Medulla oblongata (tissue), 1 donor: Measurements from ENCODE around the gene CIDEB.
A peak's percentile ranks its signal among the peaks of the same experiment; 100 is the strongest.

Source experiments
- DNase-seq: peaks from one replicate; pipeline ENCODE4 v3.0.0-alpha.2; 2015; ENCODE audit errors: extremely low spot score

CIDEB gene

GRCh38 chr14:24291446-24292117 is 16.2 kb downstream of the CIDEB start:
- no peak for DNase-seq

DNA sequence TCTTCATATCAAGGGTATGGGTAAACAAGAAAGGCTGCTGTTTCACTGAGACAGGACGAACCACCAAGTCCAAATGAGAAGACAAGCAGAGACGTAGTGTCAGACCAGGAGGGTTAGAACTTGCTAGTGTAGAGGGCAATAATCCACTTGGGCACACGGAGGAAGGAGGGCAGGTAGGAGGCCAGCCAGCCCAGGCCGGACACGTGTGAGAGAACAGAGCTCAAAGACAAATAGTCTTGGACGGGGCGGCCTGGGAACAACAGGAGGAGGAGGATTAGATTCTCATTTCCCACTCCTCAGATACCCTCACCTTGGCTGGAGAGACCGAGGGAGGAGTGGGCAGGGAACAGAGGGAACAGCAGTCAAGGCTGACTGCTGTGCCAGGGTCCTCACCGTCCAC is 17.0 kb downstream of the CIDEB start:
- DNase-seq: no peak

GRCh38 chr14:24289649-24290280 is 18.0 kb downstream of the CIDEB start:
- DNase-seq: no peak

- DNase-seq: no peak
Measured at GRCh38 chr14:24286996-24287395, 20.8 kb downstream of the CIDEB start.

- DNase-seq: no peak
Measured at GRCh38 chr14:24285351-24285750, 22.4 kb downstream of the CIDEB start.

DNA sequence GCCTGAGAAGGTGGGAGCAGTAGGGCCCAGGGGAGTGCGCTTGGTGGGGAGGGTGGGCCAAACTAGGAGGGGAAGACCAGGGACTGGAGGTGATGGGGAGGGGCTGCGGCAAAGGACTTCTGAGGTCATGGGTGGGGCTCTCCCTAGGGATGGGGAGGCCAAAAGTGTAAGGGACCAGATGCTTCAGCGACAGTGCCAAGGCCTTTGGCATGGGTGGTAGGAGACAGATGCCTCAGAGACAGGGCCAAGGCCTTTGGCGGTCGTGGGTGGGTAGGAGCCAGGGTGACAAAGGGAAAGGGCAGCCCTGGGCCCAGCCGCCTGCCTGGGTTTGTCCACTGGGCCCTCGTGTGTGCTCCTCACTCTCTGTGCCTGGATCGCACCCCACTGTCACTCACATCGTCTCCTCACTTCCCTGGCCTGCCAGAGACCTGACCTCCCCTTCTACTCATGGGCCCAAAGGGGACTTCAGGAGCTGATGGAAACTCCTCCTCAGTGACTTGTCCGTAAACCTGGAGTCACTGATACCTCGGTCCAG is 23.2 kb downstream of the CIDEB start:
- no peak for DNase-seq

GRCh38 chr14:24283796-24284460 is 23.8 kb downstream of the CIDEB start:
- no peak for DNase-seq

- DNase-seq: no peak
Measured at GRCh38 chr14:24282736-24283135, 25.0 kb downstream of the CIDEB start.

DNA sequence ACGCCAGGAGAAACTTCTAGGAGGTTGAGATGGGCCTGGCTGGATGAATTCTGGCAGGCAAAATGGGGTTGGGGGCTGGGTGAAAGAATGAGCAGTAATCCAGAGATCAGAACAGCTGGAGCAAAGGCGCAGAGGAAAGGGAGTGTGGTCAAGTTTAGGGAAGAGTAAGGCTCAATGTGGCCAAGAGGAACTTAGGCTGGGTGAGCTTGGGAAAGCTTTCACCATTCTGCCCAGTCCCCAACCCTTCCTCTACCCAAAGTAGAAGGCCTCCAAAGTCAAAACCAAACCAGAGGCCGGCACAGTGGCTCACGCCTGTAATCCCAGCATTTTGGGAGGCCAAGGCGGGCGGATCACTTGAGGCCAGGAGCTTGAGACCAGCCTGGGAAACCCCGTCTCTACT is 26.1 kb downstream of the CIDEB start:
- no peak for DNase-seq

DNA sequence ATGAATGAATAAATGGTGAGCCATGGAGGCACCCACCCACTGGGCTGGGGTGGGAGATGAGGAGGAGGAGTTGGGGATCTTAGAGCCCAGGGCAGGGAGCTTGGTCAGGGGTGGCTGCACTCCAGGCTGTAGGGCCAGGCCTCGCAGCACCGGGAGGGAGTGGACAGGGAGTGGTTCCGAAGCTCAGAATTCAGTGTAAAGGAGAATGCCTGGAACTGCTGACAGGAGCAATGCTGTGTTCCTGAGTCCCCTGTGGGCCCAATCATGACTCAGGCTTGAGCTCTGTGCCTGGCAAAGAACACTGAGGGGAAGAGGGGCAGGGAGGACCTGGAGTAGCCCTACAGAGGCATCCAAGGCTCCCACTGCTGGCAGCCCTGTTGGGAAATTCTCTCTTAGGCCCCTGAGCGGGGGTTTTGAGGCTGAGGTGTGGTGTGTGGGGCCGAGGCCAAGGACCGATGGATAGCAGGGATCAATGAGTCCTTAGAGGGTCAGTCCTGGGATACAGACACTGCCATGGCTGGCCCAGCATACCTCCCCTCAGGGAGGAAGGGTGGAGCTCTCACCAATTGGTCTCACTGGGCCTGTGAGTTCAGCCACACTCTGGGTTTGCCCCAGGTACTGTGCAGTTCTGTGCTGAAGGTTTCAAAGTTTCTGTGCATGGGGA is 26.8 kb downstream of the CIDEB start:
- DNase-seq: no peak

DNA sequence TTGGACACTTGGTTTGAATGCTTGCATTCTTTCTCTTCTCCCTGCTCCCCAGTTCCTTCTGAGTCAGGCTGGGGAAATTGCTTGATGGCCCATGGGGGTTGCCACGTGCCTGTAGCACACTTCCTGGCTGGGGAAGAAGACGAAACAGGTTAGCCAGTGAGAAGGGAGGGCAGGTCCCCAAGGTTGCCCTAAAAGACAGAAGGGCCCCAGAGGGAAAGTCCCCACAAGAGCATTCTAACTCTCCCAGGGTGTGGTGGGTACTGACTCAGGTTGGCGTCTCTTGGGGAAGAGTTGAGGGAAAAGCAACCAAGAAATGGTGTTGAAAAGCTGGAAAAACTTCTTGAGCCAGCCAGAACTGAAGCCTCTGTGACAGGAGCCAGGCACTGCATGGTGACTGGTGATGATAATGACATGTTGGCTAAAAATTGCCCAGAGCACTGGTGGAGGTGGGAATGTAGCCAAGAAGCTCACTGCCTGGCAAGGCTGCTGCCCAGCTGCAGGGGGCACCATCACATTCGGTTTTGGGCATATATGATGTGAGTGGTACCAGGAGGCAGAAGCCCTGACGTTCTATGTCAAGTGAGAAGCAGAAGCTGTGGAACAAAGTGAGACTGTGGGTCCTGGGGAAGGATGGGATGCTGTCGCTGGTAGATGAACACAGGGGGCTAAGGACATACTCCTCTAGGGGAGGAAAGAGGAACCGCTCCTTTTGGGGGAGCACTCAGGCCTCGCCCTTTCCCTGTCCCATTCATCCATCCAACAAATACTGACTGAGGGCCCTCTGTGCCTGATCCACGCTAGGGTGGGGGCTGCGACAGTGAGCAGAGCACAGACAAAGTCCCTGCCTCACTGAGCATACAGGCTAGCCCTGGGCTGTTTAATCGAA is 28.2 kb downstream of the CIDEB start:
- peak; percentile 67 for DNase-seq

- DNase-seq: no peak
Measured at GRCh38 chr14:24278424-24278823, 29.4 kb downstream of the CIDEB start.

DNA sequence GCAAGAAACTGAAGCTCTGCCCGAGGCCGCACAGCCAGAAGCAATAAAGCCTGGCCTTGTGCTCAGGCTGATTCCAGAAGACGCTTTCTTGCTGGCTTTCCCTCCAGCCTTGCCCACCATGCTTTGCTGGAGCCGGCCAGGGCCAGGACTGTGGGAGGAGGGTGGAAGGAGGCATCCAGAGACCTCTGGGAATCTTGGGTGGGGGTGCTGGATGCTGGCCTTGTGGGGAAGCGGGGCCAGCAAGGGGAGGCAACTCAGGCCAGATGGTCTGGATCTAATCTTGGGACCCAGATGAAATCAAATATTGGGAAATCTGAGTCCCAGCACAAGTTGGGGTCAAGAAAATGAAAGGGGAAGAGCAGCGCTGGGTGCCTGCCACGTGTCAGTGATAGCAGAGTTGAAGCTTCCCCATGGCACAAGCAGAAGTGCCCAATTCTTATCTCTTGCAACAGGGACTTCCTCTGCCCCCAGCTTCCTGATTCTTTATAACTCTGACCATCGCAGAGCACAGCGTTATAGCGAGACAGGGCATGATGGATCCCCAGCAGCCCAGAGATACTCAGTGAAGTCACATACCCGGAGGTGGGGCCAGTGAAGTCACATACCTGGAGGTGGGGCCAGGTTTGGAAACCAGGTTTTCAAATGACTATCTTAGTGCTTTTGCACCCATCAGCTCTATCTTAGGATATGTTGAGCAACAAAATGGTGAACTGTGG is 30.0 kb downstream of the CIDEB start:
- peak; percentile 67 for DNase-seq

DNA sequence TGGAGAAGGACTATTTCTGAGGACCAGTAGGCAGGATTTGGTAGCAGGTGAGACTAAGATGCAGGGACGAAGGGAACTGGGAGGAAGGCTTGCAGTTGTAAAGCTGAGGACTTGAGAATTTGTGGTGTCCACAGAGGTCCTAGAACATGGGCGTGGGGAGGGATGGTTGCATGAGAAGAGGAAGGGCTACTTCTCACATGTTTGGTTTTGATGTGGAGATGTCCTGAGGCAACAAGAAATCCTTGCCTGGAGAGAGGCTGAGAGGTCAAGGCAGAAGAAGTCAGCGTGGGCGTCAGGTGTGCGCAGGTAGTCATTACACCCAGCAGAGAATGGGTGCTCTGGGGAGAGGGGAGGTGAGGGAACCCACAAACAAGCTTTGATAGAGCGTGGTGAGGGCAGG is 30.7 kb downstream of the CIDEB start:
- no peak for DNase-seq

DNA sequence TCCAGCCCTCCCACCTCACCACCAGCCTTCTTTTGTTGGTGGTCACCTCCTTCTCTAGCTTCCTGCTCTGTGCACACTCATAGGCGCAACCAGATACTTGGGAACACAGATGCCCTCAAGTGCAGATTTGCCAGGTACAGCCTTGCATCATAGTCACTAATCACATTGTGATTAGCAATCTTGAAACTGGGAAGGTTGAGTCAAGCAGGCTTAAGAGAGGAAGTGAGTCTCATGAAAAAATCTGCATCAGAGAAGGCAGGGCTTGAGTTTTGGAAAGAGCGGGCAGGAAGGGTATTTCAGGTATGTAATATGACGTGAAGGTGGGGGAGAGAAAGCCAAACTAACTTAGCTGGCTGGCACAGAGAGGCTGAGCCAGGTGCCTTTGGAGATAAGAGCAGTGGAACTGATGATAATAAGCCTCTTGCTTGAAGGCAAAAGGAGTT is 33.7 kb downstream of the CIDEB start:
- peak; percentile 86 for DNase-seq

DNA sequence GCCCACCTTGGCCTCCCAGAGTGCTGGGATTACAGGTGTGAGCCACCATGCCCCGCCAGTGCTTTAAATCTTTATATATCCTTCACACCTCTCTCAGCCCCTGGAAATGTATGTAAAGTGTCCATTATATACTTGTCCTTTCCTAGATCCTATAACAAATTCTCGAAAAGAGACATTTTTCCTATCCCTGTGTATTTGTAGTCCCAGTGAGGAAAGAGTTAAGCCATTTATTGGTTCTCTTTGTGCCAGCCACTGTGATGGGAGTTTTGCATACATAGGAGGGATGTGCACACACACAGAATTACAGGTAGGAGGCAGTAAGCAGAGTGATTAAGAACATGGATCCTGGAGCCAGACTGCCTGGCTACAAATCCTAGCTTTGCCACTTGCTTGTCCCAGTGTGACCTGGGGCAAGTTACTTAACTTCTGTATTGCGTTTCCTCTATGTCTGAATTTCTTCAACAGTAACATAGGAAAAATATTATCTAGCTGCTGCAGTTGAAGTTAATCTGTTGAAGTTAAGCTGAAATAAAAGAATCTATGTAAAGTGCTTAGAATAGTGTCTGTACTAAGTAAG is 34.3 kb downstream of the CIDEB start:
- DNase-seq: no peak

DNA sequence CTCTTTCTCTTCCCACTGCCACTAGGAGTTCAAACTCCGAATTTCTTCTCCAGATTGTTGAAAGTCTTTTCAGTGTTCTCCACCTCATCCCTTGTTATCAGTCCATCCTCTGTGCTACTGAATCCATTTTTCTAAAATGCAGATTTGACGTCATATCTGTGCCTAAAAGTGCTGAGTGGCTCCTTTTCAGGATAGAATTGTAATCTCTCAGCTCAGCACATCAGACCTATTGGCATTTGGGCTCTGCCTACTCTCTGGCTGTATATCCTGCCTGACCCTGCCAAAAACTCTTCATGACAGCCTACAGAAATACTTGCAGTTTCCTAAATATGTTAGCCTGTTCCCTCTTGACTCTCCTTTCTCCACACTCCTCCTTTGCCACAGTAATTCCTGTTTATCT is 35.3 kb downstream of the CIDEB start:
- DNase-seq: no peak

DNA sequence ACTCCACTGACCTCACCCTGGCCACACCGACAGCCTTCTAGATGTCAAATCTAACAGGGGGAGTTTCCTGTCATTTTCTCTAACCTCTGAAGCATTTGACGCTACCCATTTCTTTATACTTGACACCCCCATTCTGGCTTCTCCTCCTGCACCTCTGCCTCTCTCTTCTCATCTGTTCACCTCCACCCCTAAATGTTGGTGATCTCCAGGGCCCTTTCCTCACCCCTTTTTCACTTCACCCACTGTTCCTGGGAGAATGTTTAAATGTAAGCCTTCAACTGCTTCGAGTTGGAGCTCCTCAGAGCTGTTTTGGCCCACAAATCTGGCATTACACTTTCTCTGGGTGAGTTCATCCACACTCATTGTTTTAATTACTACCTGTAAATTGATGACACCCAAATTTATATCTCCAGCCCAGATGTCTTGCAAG is 35.9 kb downstream of the CIDEB start:
- no peak for DNase-seq

GRCh38 chr14:24271134-24271833 is 36.5 kb downstream of the CIDEB start, which contains the start of gene RABGGTA:
TSS of gene RABGGTA (minus strand) at chr14:24271597. CDS start at chr14:24271115, 482 bp downstream.
- DNase-seq: peak; percentile 88
